Cardiac muscle cell (in vitro differentiated cells and primary cell): Measurements from ENCODE around the gene PDP2. TPM values are rescaled to one million over a fixed set of nuclear protein-coding genes. Genes with fewer than 3 reads are reported as not detected.
"Not testable (repeated sequence)": the region's sequence is repeated elsewhere in the genome, so short reads cannot be mapped to it uniquely, and the experiment has no call there.

Source experiments
- DNase-seq, 2 donors: peaks; one replicate each; pipeline versions ENCODE4 v3.0.0 to v3.0.0-alpha.2; 2010 to 2017; ENCODE audit warnings: low read depth in 1 of 2, low spot score in 1 of 2
- H3K27ac ChIP-seq: fragments of 200-600 bp; sonication (generic); 2 replicates; pipeline ENCODE4 v1.5.1; 2016
- H3K27me3 ChIP-seq: fragments of 200-600 bp; sonication (generic); 2 replicates; pipeline ENCODE4 v1.6.0; 2016; ENCODE audit warnings: control low read depth
- H3K36me3 ChIP-seq: fragments of 200-600 bp; sonication (generic); 2 replicates; pipeline ENCODE4 v1.5.1; 2016; ENCODE audit warnings: control low read depth
- H3K4me1 ChIP-seq: fragments of 200-600 bp; sonication (generic); 2 replicates; pipeline ENCODE4 v1.8.1; 2017; ENCODE audit warnings: low read depth, mild to moderate bottlenecking, mixed run types
- H3K4me3 ChIP-seq: fragments of 200-600 bp; sonication (generic); 2 replicates; pipeline ENCODE4 v1.5.1; 2016; ENCODE audit warnings: mild to moderate bottlenecking
- H3K9me3 ChIP-seq: fragments of 200-600 bp; sonication (generic); 2 replicates; pipeline ENCODE4 v1.5.1; 2017; ENCODE audit warnings: low read depth, mild to moderate bottlenecking, control low read depth
- polyA plus RNA-seq: library from polyadenylated mRNA; unstranded; fragments of >200 nt; fragmentation: Nextera tagmentation; extraction: Ambion mirVana; gene quantifications from 2 replicates; pipeline ENCODE4 v1.2.1, GENCODE V29; 2016
- total RNA-seq: library from RNA; depleted of rRNA; stranded (reverse); fragments of >200 nt; gene quantifications from 2 replicates; pipeline ENCODE4 v1.2.3, GENCODE V29; 2016
- TF ChIP-seq, protein P1 (sequence below): IDR thresholded peaks from 2 replicates; pipeline ENCODE4 v1.5.1; 2012; ENCODE audit warnings: low read depth, mild to moderate bottlenecking, low read length

The PDP2 gene
- total and polyA plus RNA-seq, 2 experiments from 2014 or later: 4.1 to 19.4 TPM

DNA sequence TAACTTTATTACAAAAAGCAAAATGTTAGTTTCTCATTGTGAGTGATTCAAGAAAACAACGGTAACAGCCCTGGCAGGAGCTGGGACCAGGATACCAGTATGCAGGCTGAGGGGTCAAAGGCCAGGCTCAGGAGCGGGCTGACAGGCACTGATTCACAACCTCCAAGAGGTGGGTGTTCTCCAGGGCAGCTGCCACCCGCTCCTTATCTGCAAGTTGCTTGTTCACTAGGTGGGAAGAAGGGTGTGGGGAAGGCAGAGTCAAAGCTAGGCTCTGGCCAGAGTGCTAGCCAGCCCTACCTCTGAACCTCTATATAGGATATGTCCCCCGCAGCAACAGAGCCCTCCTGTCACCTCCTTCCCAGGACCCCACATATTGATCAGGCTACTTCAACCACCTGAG is 51.8 kb downstream of the PDP2 start:
- H3K27ac ChIP-seq: peak overlapping the region; percentile 34
- H3K27me3 ChIP-seq: no peaks in the 10 kb centered on the region
- DNase-seq: no peak
- no peaks in the 10 kb centered on the region for H3K9me3 ChIP-seq
- no peak overlapping the region for H3K4me3 ChIP-seq
- TF ChIP-seq, protein P1, sequence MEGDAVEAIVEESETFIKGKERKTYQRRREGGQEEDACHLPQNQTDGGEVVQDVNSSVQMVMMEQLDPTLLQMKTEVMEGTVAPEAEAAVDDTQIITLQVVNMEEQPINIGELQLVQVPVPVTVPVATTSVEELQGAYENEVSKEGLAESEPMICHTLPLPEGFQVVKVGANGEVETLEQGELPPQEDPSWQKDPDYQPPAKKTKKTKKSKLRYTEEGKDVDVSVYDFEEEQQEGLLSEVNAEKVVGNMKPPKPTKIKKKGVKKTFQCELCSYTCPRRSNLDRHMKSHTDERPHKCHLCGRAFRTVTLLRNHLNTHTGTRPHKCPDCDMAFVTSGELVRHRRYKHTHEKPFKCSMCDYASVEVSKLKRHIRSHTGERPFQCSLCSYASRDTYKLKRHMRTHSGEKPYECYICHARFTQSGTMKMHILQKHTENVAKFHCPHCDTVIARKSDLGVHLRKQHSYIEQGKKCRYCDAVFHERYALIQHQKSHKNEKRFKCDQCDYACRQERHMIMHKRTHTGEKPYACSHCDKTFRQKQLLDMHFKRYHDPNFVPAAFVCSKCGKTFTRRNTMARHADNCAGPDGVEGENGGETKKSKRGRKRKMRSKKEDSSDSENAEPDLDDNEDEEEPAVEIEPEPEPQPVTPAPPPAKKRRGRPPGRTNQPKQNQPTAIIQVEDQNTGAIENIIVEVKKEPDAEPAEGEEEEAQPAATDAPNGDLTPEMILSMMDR: no peak
- peaks cover 33% of the 10 kb centered on the region for H3K4me1 ChIP-seq
- H3K36me3 ChIP-seq: no peaks in the 10 kb centered on the region

DNA sequence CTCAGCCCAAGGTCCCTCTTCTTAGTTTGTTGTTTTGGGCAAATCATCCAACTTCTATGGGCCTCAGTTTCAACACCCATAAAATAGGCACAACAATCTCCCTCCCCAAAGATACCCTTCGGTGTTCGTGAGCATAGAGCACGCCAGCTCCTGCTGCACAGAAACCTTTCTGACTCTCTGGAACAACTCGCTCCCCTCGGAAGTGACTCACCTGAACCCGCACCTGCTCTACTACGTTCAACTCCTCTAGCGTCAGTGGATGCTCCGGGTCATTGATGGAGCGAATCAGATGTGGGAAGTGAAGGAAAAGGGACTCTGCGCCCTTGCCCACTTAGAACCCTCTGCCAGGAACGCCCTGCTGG is 53.4 kb downstream of the PDP2 start:
- Histone ChIP-seq H3K9me3 (no peaks in the 10 kb centered on the region), H3K4me1 (peaks cover 27% of the 10 kb centered on the region), H3K27me3 (no peaks in the 10 kb centered on the region), H3K27ac (no peak overlapping the region), H3K36me3 (peaks cover under 1% of the 10 kb centered on the region), H3K4me3 (peak overlapping the region; percentile 62)
- DNase-seq: no peak
- TF ChIP-seq, protein P1: no peak

- Histone ChIP-seq H3K36me3 (peaks cover 5% of the 10 kb centered on the region), H3K4me1 (peaks cover 27% of the 10 kb centered on the region), H3K27me3 (no peaks in the 10 kb centered on the region), H3K4me3 (peak within 1 kb of the TSS; percentile 62), H3K27ac (peak within 1 kb of the TSS; percentile 83), H3K9me3 (no peaks in the 10 kb centered on the region)
- TF ChIP-seq, protein P1: no peak
- peak; percentile 87 to 90 for DNase-seq
These were observed 54.0 kb downstream of the PDP2 start, which contains the start of gene CIAO2B for GRCh38 chr16:66934138-66934838. Gene CIAO2B (minus strand): TSS chr16:66934402. CDS start chr16:66934364, 38 bp downstream.

DNA sequence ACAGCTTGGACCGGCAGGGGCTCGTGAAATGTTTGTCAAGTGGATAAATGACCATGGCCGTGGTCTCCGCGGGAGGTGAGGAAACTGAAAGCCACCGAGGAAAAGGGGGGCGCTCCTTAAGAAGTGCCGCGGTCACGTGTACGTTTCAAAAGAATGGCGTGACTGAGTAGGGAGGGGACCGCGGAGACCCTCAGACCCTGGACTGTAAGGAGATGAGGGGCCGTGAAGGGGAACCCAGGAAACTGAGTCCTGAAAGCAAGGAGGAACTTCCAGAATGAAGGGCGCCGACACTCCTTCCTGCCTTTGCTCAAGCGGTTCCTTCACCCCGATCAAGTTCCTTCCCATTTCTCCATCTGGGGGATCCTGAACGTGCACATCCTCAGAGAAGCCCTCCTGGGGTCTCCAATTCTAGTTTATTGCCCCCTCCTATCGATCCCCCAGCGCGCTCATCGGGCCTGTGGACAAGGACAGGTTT is 54.6 kb downstream of the PDP2 start:
- not testable (repeated sequence) for H3K27me3 ChIP-seq, H3K9me3 ChIP-seq, H3K36me3 ChIP-seq, DNase-seq
- H3K27ac ChIP-seq: peak overlapping the region; percentile 83
- peaks cover 25% of the 10 kb centered on the region for H3K4me1 ChIP-seq
- H3K4me3 ChIP-seq: peak overlapping the region; percentile 62

GRCh38 chr16:66935314-66936011 is 55.1 kb downstream of the PDP2 start, which contains the start of gene CES2:
Gene CES2 (plus strand): TSS chr16:66935516. CDS start chr16:66935636, 120 bp downstream.
- H3K4me3 ChIP-seq: peak within 1 kb of the TSS; percentile 62
- no peak for DNase-seq
- H3K9me3 ChIP-seq: no peaks in the 10 kb centered on the region
- TF ChIP-seq, protein P1: no peak
- H3K36me3 ChIP-seq: peaks cover 6% of the 10 kb centered on the region
- H3K27ac ChIP-seq: peak within 1 kb of the TSS; percentile 83
- H3K27me3 ChIP-seq: no peaks in the 10 kb centered on the region
- peaks cover 19% of the 10 kb centered on the region for H3K4me1 ChIP-seq

GRCh38 chr16:66936462-66936861 is 56.1 kb downstream of the PDP2 start:
- TF ChIP-seq, protein P1: no peak
- DNase-seq: no peak
- Histone ChIP-seq H3K27ac (no peak overlapping the region), H3K4me3 (peak overlapping the region; percentile 62), H3K36me3 (peaks cover 16% of the 10 kb centered on the region), H3K9me3 (no peaks in the 10 kb centered on the region), H3K4me1 (peaks cover 19% of the 10 kb centered on the region), H3K27me3 (no peaks in the 10 kb centered on the region)
